ENCODE data around the gene ARSK.

ARSK gene, protein sequence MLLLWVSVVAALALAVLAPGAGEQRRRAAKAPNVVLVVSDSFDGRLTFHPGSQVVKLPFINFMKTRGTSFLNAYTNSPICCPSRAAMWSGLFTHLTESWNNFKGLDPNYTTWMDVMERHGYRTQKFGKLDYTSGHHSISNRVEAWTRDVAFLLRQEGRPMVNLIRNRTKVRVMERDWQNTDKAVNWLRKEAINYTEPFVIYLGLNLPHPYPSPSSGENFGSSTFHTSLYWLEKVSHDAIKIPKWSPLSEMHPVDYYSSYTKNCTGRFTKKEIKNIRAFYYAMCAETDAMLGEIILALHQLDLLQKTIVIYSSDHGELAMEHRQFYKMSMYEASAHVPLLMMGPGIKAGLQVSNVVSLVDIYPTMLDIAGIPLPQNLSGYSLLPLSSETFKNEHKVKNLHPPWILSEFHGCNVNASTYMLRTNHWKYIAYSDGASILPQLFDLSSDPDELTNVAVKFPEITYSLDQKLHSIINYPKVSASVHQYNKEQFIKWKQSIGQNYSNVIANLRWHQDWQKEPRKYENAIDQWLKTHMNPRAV

DNA sequence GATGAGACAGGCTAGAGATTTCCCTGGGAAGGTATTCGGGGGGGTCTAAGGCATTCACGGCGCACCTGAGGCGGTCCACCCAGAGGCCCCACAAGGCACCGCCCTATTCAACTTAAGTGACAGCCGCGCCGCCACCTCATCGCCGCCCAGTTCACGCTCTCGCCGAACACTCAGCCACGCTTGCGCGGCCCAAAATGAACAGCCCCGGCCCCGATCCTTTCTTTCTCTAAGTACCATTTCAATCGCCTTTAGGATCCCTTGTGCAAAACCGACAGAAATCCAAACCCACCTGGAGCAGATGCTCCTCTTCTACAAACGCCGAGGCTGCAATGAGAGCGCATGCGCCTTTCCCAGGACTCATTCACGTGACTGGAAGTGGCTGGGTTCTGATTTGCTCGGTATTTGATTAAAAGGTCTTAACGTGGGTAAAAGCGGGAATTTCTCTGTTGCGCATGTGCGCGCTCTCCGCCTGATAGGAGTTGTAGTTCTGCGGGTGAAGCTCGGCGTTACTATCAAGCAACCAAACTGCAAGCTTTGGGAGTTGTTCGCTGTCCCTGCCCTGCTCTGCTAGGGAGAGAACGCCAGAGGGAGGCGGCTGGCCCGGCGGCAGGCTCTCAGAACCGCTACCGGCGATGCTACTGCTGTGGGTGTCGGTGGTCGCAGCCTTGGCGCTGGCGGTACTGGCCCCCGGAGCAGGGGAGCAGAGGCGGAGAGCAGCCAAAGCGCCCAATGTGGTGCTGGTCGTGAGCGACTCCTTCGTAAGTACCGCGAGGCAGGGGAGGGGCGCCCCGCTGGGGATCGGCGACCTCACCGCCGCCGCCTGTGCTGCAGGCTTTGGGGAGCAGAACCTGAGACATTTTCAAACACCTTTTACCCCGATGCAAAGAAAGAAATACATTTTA lies at the start of gene ARSK, which contains the start of gene SKIC3:
Gene ARSK, plus strand, starts transcription at position 455 of the 902 bp plus-strand sequence. Its CDS starts 178 bp downstream, at position 633.
Gene SKIC3, minus strand, starts transcription at position 331 of the 902 bp plus-strand sequence. CDS start 7,827 bp downstream, outside the sequence.
- TF ChIP-seq, protein P1, sequence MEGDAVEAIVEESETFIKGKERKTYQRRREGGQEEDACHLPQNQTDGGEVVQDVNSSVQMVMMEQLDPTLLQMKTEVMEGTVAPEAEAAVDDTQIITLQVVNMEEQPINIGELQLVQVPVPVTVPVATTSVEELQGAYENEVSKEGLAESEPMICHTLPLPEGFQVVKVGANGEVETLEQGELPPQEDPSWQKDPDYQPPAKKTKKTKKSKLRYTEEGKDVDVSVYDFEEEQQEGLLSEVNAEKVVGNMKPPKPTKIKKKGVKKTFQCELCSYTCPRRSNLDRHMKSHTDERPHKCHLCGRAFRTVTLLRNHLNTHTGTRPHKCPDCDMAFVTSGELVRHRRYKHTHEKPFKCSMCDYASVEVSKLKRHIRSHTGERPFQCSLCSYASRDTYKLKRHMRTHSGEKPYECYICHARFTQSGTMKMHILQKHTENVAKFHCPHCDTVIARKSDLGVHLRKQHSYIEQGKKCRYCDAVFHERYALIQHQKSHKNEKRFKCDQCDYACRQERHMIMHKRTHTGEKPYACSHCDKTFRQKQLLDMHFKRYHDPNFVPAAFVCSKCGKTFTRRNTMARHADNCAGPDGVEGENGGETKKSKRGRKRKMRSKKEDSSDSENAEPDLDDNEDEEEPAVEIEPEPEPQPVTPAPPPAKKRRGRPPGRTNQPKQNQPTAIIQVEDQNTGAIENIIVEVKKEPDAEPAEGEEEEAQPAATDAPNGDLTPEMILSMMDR (IDR thresholded peaks at IDR 0.05; ENCODE audit: insufficient read depth, low read depth, low read length, missing control alignments) = peak; percentile 10

DNA sequence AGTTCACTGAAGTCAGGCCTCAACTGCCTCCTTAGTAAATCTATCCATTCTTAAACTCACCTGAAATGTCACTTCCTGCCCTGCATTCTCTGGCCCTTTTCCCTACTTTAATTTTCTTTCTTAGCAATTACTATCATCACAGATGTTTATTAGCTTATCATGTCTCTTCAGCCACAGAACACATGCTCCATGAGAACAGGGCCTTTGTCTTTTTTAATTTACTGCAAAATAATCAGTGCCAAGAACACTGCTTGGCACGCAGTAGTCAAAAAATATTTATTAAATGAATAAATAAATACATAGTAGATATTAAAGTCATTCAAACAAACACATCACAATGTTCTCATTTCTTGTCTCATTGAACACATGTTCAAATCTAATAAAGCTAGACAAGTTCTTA lies 46.4 kb upstream of the ARSK start:
- DNase-seq (ENCODE audit: low read depth) = no peak
- H3K4me3 ChIP-seq (ENCODE audit: low read depth, low read length) = no peak overlapping the region
- TF ChIP-seq, protein P1 (IDR thresholded peaks at IDR 0.05; ENCODE audit: insufficient read depth, low read depth, low read length, missing control alignments) = no peak

More for the DNA sequence above, at the start of gene ARSK, which contains the start of gene SKIC3:
- peak within 1 kb of the TSS; percentile 94 for H3K4me3 ChIP-seq (ENCODE audit: low read depth, low read length)
- DNase-seq (ENCODE audit: low read depth) = peak; percentile 99

DNA sequence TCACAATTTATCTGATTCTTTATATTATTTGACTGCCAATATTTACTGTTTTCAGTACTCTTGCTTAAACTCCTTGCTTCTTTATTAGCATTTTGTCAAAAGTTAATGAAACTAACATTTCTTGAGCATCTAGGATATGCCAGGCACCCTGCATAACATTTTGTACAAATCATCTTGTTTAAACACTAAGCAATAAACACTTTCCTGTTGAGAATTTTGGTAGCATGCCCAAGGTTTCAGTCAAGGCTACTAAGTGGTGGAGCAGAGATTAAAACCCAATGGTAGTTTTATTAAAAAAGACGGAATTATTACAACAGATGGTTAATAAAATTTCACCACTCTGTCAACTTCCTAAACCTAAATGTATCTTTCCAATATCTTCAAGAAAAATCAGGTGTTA lies 43.3 kb upstream of the ARSK start:
- DNase-seq (ENCODE audit: low read depth) = no peak
- no peak overlapping the region for H3K4me3 ChIP-seq (ENCODE audit: low read depth, low read length)
- TF ChIP-seq, protein P1 (IDR thresholded peaks at IDR 0.05; ENCODE audit: insufficient read depth, low read depth, low read length, missing control alignments) = no peak

DNA sequence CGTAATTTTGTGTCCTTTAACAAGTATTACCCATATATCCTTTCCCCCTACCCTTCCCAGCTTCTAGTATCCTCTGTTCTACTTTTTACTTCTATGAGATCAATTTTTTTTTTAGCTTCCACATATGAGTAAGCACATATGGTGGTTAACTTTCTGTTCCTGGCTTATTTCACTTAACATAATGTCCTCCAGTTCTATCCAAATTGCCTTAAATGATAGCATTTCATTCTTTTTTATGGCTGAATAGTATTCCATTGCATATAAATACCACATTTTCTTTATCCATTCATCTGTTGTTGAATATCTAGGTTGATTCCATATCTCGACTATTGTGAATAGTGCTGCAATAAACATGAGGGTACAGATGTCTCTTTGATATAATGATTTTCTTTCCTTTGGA lies 36.5 kb upstream of the ARSK start:
- TF ChIP-seq, protein P1 (IDR thresholded peaks at IDR 0.05; ENCODE audit: insufficient read depth, low read depth, low read length, missing control alignments) = no peak
- H3K4me3 ChIP-seq (ENCODE audit: low read depth, low read length) = no peak overlapping the region
- no peak for DNase-seq (ENCODE audit: low read depth)

DNA sequence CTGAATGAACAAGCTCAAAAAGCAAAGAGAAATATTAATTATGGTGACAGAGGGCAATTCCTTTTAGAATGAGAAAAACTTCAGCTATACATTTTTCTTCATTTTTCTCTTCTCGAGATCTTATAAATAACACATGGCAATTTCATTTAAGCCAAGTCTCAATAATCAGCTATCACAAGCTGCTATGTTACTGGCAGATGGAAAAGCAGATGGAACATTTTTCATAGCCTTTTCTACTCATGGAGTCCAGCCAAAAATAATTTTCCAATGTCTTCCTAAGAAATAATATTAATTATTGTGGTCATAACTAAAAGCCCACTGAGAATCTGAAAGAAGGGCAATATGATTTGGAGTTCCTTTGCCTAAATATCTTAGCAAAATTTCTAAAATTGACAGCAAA lies 35.8 kb upstream of the ARSK start:
- no peak overlapping the region for H3K4me3 ChIP-seq (ENCODE audit: low read depth, low read length)
- DNase-seq (ENCODE audit: low read depth) = no peak
- TF ChIP-seq, protein P1 (IDR thresholded peaks at IDR 0.05; ENCODE audit: insufficient read depth, low read depth, low read length, missing control alignments) = no peak

DNA sequence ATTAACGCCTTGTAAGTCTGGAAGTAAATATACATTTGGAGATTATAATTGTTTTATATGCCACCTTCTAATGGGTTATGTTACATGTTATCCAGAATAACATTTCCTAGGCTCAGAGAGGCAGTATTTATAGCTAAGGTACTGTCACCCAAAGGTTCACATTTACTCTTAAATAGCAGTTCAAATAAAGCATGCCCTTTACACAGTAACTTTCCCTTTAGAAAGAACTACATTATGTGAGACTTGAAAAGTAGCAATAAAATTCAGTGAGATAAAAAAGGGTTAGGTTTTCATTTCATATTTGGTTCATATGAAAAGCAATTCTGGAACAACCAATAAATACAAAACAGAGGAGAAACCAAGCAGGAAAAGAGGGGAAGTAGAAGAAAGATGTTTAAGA lies 35.2 kb upstream of the ARSK start:
- TF ChIP-seq, protein P1 (IDR thresholded peaks at IDR 0.05; ENCODE audit: insufficient read depth, low read depth, low read length, missing control alignments) = no peak
- no peak overlapping the region for H3K4me3 ChIP-seq (ENCODE audit: low read depth, low read length)
- no peak for DNase-seq (ENCODE audit: low read depth)
